Fibroblast of villous mesenchyme (primary cell): ENCODE results near the gene KISS1. TPM values are rescaled to one million over a fixed set of nuclear protein-coding genes. Genes with fewer than 3 reads are reported as not detected.
A peak's percentile ranks its signal among the peaks of the same experiment; 100 is the strongest.

ENCODE experiments used
- DNase-seq: peaks from one replicate; pipeline ENCODE4 v3.0.0-alpha.2; 2010; ENCODE audit warnings: low read depth
- H3K4me3 ChIP-seq: 2 replicates; pipeline ENCODE4 v1.5.1; 2011; ENCODE audit warnings: low read depth, mild to moderate bottlenecking, low read length
- total RNA-seq: library from RNA; depleted of rRNA; stranded (reverse); fragments of >200 nt; gene quantifications from 2 replicates; pipeline ENCODE4 v1.2.3, GENCODE V29; 2012
- TF ChIP-seq, protein P1 (sequence below): IDR thresholded peaks from 2 replicates; pipeline ENCODE4 v1.5.1; 2012; ENCODE audit warnings: low read depth, mild to moderate bottlenecking, low read length; ENCODE audit not compliant: insufficient read depth

The KISS1 gene
- total RNA-seq, 1 donor, result 5.6 TPM

DNA sequence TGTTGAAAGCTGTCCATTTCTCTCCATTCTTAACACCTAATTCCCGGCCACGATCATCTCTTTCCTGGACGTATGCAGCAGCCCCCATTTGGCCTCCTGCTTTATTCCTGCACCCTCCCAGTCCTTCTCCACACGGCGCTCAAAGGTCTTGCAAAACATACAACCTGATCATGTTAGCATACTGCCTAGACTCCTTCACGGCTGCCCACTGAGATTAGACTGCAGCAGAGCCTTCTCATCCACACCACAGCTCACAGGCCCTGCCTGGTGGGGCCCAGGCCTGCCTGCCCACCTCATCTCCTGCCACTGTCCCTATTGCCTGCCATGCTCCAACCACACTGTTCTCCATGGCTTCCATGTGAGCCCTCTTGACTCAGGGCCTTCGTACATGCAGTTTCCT is 14.8 kb upstream of the KISS1 start:
- TF ChIP-seq, protein P1, sequence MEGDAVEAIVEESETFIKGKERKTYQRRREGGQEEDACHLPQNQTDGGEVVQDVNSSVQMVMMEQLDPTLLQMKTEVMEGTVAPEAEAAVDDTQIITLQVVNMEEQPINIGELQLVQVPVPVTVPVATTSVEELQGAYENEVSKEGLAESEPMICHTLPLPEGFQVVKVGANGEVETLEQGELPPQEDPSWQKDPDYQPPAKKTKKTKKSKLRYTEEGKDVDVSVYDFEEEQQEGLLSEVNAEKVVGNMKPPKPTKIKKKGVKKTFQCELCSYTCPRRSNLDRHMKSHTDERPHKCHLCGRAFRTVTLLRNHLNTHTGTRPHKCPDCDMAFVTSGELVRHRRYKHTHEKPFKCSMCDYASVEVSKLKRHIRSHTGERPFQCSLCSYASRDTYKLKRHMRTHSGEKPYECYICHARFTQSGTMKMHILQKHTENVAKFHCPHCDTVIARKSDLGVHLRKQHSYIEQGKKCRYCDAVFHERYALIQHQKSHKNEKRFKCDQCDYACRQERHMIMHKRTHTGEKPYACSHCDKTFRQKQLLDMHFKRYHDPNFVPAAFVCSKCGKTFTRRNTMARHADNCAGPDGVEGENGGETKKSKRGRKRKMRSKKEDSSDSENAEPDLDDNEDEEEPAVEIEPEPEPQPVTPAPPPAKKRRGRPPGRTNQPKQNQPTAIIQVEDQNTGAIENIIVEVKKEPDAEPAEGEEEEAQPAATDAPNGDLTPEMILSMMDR, result no peak
- no peak for DNase-seq
- H3K4me3 ChIP-seq, result no peak overlapping the region

DNA sequence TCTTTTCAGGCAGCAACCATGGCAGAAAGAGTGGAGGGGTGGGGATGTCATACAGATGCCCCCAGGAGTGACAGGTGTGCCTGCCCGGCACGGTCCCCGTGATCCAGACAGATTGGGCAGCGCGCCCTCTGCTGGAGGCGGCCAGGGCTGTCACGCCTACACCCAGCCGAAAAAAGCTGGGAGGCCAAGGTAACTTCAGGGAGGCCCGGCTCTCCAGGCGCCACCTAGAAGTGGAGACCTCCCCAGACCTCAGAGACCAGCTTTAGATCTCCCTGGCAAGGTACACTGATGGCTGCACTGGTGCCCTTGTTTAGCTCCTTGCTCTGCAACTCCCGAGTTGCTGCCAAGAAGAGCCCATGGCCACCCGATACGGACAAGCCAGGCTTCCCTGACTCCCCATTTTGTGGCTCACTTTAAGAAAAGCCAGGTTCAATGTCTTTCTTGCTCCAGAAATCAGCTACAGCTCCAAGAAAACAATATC is 10.9 kb upstream of the KISS1 start:
- TF ChIP-seq, protein P1, result peak; percentile 91
- no peak overlapping the region for H3K4me3 ChIP-seq
- peak; percentile 22 for DNase-seq

DNA sequence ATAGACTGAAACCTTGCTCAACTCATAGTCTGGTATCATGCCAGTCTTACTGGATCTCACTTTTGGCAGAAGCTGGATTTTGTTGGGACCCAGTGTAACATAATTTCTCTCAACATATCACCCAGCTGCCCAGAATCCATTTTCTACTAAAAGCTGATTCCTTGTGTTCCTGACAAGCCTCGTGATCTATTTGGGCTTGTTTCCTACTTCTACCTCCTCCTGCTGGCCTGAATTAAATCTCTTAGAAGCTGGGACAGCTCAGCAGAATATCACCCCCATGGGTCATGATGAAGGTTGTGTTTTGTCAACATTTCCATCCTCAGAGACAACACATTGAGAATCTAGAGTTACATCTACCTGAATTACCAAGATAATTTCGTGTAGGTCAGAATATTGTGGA is 9.8 kb upstream of the KISS1 start:
- DNase-seq, result peak; percentile 34
- TF ChIP-seq, protein P1, result peak; percentile 25
- H3K4me3 ChIP-seq, result no peak overlapping the region

DNA sequence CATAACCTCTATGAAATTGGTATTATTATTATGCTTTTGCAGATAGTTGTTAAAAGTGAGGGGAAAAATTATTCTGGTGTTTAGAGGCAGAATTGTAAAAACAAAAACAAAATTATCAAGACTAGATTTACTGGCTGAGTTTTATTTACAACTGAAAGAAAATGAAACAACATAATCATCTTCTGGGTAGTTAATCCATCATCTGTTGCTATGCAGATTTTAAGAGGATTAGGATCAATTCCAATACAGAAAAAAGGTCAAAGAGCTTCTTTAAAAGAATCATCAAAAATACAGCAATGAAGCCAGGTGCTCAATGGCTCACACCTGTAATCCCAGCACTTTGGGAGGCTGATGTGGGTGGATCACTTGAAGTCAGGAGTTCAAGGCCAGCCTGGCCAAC is 9.2 kb upstream of the KISS1 start:
- DNase-seq, result no peak
- H3K4me3 ChIP-seq, result no peak overlapping the region
- TF ChIP-seq, protein P1, result no peak

DNA sequence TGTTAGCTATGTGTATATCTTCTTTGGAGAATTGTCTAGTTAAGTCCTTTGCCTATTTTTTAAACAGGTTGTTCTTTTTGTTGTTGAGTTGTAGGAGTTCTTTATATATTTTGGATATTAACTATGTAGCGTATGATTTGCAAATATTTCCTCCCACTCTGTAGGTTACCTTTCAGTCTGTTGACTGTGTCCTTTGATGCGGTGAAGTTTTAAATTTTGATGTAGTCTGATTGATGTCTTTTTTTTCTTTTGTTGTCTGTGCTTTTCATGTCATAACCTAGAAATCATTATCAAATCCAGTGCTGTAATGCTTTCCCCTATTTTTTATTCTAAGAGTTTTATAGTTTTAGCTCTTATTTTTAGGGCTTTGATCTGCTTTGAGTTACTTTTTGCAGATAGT is 8.7 kb upstream of the KISS1 start:
- H3K4me3 ChIP-seq, result no peak overlapping the region
- TF ChIP-seq, protein P1, result no peak
- DNase-seq, result no peak

DNA sequence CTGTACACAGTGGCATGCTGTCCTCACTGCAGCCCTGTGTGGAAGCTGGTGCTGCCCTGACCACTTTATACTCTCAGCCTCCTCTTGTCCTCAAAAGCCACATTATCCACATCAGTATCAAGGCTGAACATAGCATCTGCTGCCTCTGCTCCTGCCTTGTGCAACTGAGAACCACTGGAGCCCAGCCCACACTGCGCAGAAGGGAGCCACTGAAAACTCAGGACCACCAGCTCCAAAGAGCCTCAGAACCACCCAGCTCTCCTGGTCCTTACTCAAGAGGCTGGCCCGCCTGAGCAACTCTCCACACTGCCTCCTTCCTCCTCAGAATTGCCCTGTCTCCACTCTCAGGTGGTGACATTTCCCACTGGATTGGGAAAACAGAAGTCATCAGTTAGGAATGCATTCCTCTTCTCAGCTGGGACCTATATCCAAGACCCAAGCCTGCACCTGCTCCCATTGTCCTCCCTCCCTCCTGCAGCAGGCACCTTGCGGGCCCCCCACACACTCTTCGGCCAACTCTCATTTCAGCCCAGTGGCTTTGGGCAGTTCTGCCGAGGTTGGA is 7.0 kb upstream of the KISS1 start:
- no peak overlapping the region for H3K4me3 ChIP-seq
- TF ChIP-seq, protein P1, result no peak
- DNase-seq, result no peak

DNA sequence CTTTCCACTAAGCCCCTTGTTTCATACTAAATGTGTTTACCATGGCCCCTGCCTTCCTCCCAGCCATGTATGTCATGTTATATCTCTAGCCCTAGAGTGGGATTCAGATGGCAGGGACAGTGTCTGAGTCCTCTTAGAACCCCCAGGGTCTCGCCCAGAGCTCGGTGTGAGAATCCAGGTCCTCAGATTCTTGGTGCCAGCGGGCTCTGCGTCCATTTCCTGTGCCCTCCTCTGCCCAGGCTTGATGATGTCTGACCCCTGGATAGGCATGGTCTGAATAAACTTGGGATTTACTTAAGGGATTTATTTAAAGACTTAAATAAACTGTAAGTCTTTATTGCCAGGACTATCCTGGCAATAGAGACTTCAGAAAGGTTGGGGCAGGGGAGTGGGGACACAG is 6.2 kb upstream of the KISS1 start:
- DNase-seq, result no peak
- H3K4me3 ChIP-seq, result no peak overlapping the region
- TF ChIP-seq, protein P1, result no peak
